Cardiac fibroblast (primary cell): ENCODE results near the gene RXYLT1.
A peak's percentile ranks its signal among the peaks of the same experiment; 100 is the strongest.

Experiments
- DNase-seq, 2 donors: peaks; one replicate each; pipeline versions ENCODE4 v3.0.0 to v3.0.0-alpha.2; 2010; ENCODE audit warnings: low read depth in 2 of 2
- H3K4me3 ChIP-seq, 2 donors: replicated peaks in 1 of 2; 1 replicate in 1 of 2; 2 replicates in 1 of 2; pipeline ENCODE4 v1.5.1; 2011; ENCODE audit warnings: low read depth in 2 of 2, low read length in 2 of 2, mild to moderate bottlenecking in 2 of 2, moderate library complexity in 1 of 2
- TF ChIP-seq, protein P1 (sequence below): IDR thresholded peaks from one replicate; pipeline ENCODE4 v1.5.1; 2011; ENCODE audit warnings: low read depth, mild to moderate bottlenecking, low read length, inconsistent platforms

RXYLT1 gene

DNA sequence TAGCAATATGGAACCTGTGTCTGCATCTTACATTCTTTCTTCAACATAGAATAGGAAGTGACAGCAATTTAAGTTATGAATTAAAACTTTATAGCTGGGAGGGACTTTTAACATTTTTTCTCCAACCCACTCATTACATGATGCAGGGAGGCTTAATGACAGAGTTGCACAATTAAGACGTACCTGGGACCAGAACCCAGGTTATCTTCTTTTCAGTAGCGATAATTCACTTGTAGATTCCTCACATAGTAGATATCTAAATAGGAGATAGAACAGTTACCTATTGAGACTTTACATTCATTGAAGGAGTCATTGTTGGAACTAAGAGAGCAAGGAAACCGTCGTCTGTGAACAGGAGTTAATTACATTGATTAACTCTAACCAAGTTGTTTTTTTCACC is 69.9 kb downstream of the RXYLT1 start:
- no peak for DNase-seq
- TF ChIP-seq, protein P1, sequence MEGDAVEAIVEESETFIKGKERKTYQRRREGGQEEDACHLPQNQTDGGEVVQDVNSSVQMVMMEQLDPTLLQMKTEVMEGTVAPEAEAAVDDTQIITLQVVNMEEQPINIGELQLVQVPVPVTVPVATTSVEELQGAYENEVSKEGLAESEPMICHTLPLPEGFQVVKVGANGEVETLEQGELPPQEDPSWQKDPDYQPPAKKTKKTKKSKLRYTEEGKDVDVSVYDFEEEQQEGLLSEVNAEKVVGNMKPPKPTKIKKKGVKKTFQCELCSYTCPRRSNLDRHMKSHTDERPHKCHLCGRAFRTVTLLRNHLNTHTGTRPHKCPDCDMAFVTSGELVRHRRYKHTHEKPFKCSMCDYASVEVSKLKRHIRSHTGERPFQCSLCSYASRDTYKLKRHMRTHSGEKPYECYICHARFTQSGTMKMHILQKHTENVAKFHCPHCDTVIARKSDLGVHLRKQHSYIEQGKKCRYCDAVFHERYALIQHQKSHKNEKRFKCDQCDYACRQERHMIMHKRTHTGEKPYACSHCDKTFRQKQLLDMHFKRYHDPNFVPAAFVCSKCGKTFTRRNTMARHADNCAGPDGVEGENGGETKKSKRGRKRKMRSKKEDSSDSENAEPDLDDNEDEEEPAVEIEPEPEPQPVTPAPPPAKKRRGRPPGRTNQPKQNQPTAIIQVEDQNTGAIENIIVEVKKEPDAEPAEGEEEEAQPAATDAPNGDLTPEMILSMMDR, result no peak
- H3K4me3 ChIP-seq, result no peak overlapping the region

DNA sequence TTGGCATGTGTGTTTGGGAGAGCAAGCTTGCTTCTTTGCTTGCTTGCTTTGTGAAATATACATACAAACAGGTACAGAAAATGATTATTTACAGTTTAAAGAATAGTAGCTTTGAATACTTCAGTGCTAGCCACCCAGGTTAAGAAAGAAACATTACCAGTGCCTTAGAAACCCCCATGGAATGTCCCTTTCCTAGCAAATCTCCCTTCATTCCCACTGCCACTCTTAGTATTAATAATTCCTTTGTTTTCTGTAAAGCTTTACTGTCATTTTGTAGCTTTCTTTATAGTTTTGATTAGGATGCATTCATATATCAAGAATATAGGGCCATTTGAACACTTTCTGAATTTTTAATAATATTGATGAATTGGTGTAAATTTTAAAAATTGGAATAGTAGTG is 74.3 kb downstream of the RXYLT1 start:
- TF ChIP-seq, protein P1, result no peak
- H3K4me3 ChIP-seq, result no peak overlapping the region
- DNase-seq, result no peak

DNA sequence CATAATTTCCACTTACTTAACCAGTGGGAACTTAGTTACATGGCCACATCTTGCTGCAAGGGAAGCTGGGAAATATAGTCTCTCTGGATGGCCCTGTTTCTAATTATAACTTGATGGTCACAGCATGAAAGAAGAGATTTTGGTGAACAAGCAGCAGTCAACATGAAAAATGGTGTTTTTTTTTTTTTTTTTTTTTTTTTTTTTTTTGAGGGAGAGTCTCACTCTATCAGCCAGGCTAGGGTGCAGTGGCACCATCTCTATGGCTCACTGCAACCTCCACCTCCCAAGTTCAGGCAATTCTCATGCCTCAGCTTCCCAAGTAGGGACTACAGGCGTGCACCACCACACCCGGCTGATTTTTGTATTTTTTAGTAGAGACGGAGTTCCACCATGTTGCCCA is 75.6 kb downstream of the RXYLT1 start:
- TF ChIP-seq, protein P1, result no peak
- no peak for DNase-seq
- H3K4me3 ChIP-seq, result no peak overlapping the region

GRCh38 chr12:63857771-63858670 is 78.3 kb downstream of the RXYLT1 start:
- no peak overlapping the region for H3K4me3 ChIP-seq
- TF ChIP-seq, protein P1, result no peak
- DNase-seq, result peak in 1 of 2 donors; percentile 43
